ENCODE measurements around the gene OR11G2.
"Not testable (repeated sequence)": the region's sequence is repeated elsewhere in the genome, so short reads cannot be mapped to it uniquely, and the experiment has no call there.

OR11G2 gene, protein sequence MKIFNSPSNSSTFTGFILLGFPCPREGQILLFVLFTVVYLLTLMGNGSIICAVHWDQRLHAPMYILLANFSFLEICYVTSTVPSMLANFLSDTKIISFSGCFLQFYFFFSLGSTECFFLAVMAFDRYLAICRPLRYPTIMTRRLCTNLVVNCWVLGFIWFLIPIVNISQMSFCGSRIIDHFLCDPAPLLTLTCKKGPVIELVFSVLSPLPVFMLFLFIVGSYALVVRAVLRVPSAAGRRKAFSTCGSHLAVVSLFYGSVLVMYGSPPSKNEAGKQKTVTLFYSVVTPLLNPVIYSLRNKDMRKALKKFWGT

DNA sequence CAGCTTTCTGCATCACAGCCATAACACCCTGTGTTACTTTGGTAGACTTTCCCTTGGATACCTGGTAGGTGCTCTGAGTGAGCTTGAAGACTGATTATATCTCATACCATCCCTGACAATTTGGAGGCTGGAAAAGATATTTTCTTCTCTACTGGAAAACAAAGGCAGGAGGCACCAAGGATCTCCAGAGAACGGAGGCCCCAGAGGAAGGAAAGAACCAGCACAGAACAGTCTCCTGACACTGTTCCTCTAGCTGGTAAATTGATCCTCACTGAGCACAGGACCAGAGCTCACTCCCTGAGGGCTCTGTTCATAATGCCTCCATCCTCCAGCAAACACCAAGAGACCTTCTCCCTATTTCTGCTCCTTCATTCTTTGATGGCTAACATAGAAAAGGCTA, at the start of gene OR11G2:
TSS of gene OR11G2 (plus strand) at position 301 of the 400 bp plus-strand sequence. CDS start 6,542 bp downstream, outside the sequence.
- DNase-seq (ENCODE audit: low read depth in 2 of 2): no peak

DNA sequence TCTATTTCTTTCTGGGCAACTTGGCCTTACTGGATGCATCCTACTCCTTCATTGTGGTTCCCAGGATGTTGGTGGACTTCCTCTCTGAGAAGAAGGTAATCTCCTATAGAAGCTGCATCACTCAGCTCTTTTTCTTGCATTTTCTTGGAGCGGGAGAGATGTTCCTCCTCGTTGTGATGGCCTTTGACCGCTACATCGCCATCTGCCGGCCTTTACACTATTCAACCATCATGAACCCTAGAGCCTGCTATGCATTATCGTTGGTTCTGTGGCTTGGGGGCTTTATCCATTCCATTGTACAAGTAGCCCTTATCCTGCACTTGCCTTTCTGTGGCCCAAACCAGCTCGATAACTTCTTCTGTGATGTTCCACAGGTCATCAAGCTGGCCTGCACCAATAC, 46.8 kb upstream of the OR11G2 start:
- no peak for DNase-seq (ENCODE audit: low read depth in 2 of 2)

DNA sequence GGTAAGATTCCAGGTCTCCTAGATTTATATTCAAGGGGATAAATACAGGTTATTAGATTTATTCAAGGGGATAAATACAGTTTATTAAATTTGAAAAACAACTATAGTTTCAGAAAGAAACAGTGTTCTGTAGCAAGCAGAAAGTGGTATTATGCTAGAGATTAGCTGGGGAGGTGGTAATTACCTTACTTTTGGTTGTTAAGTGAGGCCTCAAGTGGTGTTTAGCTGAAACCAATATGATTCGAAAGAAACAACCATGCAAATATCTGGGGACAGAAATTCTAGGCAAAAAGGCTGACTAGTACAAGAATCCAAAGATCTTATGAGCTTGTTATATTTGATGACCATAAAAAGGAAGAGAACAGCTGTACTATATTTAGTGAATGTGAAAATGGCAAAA, 45.9 kb upstream of the OR11G2 start:
- no peak for DNase-seq (ENCODE audit: low read depth in 2 of 2)

DNA sequence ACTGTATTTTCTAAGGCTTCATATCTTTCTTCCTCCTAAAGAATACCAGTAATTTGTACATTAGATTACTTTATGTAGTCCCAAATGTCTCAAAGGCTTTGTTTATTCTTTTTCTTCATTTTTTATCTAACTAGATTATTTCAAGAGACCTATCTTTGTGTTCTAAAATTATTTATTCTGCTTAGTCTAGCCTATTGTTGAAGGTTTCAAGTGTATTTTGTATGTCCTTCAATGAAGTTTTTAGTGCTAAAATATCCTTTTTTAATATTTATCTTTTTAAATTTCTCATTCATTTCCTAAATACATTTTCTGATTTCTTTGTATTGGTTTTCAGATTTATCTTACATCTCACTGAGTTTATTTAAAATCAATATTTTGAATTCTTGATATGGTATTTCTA, 26.2 kb upstream of the OR11G2 start:
- no peak for DNase-seq (ENCODE audit: low read depth in 2 of 2)

DNA sequence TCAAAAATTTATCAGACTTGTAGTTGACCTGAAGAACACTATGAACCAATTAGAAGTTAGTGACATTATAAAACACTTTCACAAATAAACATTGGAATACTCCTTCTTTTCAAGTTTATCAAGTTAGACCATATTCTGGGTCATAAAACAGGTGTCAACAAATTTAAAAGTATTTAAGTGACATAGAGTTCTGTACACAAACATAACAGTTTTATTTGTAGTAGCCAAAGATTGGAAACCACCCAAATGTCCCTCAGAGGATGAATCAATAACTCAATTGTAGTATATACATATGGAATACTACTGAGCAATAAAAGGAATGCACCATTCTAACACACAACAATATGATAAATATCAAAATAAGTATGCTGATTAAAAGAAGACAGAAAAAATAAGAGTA, 23.6 kb upstream of the OR11G2 start:
- no peak for DNase-seq (ENCODE audit: low read depth in 2 of 2)

DNA sequence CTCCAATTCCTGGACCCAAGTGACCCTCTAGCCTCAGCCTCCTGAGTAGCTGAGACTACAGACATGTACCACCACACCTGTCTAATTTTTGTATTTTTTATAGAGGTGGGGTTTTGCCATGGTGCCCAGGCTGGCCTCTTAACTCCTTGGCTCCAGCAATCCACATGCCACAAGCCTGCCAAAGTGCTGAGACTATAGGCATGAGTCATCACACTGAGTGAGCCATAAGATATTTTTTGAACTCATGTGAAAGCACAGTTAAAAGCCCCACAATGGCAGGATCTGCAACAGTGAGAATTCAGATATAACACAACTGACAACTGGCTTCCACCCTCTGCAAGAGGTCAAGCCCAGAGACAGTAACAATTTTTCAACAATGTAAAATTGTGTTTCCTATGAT, 20.8 kb upstream of the OR11G2 start:
- not testable (repeated sequence) for DNase-seq (ENCODE audit: low read depth in 2 of 2)

DNA sequence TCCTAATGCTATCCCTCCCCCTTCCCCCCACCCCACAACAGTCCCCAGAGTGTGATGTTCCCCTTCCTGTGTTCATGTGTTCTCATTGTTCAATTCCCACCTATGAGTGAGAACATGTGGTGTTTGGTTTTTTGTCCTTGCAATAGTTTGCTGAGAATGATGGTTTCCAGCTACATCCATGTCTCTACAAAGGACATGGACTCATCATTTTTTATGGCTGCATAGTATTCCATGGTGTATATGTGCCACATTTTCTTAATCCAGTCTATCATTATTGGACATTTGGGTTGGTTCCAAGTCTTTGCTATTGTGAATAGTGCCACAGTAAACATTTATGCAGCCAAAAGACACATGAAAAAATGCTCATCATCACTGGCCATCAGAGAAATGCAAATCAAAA, 16.5 kb upstream of the OR11G2 start:
- not testable (repeated sequence) for DNase-seq (ENCODE audit: low read depth in 2 of 2)

DNA sequence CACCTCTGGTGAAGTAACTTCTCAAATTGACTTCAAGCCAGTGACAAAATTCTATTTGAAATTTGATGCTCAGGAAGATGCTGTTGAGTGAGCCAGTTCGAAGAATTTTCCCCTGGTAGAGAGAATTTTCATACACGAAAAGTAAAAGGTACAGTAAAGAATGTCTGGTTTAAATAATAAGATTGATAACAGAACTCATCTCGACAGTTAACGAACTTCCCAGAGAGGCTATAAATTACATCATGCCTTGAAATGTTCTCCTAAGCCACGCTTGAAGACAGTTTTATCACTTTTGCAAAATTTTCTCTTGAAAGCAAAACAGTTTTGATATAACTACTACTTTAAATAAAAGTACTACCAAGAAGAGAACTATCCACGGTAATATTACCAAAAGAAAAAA, 14.4 kb upstream of the OR11G2 start:
- DNase-seq (ENCODE audit: low read depth in 2 of 2): no peak

DNA sequence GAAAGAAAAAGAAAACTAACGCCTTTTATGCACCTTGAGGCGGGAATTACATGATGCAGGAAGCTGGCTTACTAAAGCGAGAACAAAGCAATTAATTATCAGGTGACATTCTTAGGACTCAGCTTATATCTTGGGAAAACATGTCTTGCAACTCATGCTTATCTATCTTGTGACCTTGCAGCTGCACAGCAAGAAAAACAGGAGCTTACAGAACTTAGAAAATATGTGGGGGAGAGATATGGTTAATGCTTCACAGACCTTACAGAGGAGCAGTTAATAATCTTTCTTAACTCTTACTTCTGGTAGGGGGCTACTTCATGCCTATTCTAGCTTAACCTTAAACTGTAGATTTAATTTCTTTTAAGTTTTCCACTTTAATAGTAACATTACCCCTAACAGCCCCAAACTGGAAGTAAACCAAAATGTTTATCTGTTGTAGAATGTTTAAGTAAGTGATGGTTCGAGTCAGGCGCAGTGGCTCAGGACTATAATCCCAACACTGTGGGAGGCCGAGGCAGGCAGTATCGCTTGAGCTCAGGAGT, 13.2 kb upstream of the OR11G2 start:
- DNase-seq (ENCODE audit: low read depth in 2 of 2): no peak

DNA sequence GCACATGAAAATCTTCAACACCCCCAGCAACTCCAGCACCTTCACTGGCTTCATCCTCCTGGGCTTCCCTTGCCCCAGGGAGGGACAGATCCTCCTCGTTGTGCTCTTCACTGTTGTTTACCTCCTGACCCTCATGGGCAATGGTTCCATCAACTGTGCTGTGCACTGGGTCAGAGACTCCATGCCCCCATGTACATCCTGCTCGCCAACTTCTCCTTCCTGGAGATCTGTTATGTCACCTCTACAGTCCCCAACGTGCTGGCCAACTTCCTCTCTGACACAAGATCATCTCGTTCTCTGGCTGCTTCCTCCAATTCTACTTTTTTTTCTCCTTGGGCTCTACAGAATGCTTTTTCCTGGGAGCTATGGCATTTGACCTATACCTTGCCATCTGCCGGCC, 11.5 kb upstream of the OR11G2 start:
- no peak for DNase-seq (ENCODE audit: low read depth in 2 of 2)

DNA sequence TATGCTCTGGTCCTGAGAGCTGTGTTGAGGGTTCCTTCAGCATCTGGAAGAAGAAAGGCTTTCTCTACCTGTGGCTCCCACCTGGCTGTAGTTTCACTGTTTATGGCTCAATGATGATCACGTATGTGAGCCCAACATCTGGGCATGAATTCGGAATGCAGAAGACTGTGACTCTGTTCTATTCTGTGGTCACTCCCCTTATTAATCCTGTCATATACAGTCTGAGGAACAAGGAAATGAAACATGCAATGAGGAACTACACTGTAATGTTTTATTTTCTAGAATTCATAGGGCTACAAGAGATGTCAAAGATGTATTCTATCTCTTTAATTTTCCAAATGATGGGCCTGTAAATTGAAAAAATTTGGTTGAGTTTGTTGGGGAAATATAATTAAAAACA, 10.8 kb upstream of the OR11G2 start:
- DNase-seq (ENCODE audit: low read depth in 2 of 2): no peak

DNA sequence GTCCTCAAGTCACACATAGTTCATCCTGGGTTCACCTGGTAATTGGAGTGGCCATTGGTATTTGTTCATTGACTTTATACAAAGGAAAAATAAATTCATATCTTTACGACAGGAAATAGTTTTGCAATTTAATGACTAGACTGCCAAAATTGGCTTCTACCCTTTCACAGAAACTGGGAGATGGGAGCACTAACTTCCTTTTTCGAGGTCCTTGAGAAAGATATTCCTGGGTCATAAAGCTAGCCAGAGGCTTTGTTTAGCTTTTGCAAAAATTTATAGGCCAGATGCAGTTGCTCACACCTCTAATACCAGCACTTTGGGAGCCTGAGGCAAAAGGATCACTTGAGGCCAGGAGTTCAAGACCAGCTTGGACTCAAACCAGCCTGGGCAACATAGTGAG, 10.2 kb upstream of the OR11G2 start:
- DNase-seq (ENCODE audit: low read depth in 2 of 2): no peak

DNA sequence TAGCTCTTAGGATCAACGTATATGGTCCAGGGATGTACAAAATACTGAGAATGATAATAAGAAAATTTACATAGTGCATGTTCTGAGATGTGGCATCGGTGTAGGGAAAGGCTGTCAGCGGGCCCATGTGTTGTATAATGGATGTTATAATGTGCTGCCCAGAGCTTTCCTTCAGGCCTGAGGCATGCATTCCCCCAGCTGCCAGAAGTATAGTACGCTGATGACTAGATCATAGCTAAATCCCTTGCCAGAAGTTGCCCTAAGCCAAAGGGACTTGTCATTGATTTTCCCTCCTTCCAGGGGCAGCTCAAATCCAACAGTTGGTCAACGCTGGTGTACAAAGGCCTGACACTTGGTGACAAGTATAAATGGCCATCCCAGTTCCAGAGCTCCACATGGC, 6.5 kb upstream of the OR11G2 start:
- DNase-seq (ENCODE audit: low read depth in 2 of 2): no peak

DNA sequence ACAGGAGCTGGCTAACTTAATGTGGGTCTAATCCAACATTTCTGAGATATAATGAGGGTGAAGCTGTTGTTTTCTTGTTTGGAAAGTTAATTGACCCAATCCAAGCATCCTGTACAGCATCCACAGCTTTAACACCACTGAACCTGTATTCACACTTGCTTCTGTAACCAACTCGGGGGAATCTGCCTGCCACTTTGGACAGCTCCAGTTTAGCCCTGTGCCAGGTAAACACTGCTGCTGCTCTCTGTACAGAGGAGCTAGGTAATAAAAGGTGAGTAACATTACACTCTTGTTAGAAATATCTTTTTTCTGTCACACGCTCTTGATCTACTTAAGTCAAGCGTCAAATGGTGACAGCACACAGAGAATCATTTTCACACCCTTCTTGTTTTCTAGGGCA, 700 bp downstream of the OR11G2 start:
- no peak for DNase-seq (ENCODE audit: low read depth in 2 of 2)

DNA sequence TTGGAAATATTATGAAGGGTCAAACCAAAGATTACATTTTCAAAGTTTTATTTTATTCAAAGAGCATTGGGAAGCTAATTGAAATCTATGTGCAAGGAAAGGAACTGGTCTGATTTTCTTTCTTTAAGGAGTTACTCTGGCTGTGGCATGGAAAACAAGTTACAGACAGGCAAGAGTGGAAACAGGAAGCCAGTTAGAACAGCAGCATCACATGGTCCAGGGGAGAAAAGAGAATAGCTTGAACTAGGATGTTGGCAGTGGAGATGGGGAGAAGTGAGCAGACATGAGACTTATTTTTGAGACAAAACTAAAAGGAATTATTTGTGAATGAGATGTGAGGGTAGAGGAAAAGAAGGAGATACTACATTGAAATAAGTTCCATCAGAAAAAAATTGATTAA, 3.4 kb downstream of the OR11G2 start:
- no peak for DNase-seq (ENCODE audit: low read depth in 2 of 2)

DNA sequence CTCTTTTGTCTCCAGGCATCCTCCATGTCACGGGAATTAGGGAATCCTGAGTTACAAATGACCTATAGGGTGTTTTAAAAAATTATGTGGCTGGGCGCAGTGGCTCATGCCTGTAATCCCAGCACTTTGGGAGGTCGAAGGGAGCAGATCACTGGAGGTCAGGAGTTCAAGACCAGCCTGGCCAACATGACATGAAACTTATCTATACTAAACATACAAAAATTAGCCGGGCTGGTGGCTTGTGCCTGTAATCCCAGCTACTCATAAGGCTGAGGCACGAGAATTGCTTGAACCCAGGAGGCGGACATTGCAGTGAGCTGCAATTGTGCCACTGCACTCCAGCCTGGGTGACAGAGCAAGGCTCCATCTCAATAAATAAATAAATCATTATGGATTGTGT, 4.5 kb downstream of the OR11G2 start:
- DNase-seq (ENCODE audit: low read depth in 2 of 2): not testable (repeated sequence)

DNA sequence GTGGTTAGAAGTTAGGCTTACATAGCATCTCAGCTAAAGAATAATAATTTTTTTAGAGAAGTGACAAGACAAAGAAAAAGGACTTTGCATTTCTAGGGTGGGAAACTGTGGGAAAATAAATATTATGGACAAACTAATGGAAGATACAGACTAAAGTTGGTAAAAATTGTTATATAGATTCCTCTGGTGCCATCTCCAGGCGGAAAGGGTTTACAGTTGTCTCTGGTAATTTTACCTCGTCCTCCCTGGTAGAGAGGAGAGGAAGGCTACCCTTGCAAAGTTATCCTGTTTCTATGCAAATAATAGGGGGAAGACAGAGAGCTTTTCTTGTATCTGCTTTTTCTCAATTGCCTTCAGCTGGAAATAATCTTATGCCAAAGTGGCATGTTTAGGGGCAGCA, 5.2 kb downstream of the OR11G2 start:
- DNase-seq (ENCODE audit: low read depth in 2 of 2): no peak

DNA sequence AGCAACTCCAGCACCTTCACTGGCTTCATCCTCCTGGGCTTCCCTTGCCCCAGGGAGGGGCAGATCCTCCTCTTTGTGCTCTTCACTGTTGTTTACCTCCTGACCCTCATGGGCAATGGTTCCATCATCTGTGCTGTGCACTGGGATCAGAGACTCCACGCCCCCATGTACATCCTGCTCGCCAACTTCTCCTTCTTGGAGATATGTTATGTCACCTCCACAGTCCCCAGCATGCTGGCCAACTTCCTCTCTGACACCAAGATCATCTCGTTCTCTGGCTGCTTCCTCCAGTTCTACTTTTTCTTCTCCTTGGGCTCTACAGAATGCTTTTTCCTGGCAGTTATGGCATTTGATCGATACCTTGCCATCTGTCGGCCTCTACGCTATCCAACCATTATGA, 6.8 kb downstream of the OR11G2 start:
- no peak for DNase-seq (ENCODE audit: low read depth in 2 of 2)

DNA sequence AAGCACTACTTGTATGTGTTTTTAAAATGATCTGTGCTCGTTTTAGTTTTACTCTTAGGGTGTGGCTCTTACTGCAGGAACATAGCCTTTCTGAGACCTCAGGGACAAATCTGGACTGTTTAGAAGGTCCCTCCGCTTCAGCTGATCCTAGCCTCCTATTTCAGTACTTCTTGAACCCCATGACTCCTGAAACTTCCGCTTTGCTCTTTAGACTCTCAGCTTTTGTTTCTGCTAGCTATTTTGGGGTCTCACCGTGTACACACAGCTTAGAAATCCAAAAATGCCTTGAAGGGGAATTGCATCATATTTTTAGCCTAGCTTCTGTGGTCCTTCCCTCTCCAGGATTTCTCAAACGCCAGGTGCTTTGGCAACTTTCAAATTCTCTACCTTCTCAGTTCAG, 8.3 kb downstream of the OR11G2 start:
- DNase-seq (ENCODE audit: low read depth in 2 of 2): no peak

DNA sequence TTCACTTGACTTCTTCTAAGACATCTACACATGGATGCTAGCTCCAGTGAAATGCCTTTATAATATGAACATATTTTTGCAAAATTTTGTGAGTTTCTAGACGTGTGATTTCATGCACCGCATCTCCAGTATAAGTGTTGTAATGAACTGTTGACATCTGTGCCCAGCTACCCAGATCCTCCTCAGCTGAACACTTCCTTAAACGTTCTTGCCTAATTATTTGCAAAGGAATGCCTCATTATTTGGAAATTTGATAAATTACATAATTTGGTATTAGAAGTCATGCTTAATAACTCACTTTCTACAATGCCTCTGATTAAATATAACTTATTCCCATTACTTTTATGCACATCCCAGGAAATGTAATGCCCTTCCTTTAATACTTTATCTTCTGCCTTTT, 14.0 kb downstream of the OR11G2 start:
- no peak for DNase-seq (ENCODE audit: low read depth in 2 of 2)

DNA sequence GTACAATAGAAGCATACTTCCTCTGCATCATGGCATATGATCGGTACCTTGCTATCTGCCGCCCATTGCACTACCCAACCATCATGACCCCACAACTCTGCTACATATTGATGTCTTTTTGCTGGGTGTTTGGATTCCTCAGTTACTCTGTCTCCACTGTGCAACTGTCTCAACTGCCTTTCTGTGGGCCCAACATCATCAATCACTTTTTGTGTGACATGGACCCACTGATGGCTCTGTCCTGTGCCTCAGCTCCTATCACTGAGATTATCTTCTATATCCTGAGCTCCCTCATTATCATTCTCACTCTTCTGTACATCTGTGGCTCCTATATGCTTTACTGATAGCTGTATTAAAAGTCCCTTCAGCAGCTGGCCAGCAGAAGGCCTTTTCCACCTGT, 18.9 kb downstream of the OR11G2 start:
- no peak for DNase-seq (ENCODE audit: low read depth in 2 of 2)

DNA sequence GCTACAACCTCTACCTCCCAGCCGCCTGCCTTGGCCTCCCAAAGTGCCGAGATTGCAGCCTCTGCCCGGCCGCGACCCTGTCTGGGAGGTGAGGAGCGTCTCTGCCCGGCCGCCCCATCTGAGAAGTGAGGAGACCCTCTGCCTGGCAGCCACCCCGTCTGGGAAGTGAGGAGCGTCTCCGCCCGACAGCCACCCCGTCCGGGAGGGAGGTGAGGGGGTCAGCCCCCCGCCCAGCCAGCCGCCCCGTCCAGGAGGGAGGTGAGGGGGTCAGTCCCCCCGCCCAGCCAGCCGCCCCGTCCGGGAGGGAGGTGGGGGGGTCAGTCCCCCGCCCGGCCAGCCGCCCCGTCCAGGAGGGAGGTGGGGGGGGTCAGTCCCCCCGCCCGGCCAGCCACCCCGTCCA, 21.7 kb downstream of the OR11G2 start:
- DNase-seq (ENCODE audit: low read depth in 2 of 2): not testable (repeated sequence)

DNA sequence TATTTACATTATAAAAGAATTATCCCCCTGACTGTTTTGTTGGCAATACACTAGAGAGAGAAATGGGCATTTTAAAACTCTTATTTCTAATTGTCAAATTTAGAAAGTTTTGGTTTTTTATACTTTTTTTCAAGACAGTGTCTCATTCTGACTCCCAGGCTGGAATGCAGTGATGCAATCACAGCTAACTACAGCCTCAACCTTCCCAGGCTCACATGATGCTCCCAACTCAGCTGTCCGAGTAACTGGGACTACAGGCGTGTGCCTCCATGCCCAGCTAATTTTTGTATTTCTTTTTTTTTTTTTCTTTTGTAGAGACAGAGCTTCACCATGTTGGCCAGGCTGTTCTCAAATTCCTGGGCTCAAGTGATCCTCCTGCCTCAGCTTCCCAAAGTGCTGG, 24.5 kb downstream of the OR11G2 start:
- DNase-seq (ENCODE audit: low read depth in 2 of 2): no peak

DNA sequence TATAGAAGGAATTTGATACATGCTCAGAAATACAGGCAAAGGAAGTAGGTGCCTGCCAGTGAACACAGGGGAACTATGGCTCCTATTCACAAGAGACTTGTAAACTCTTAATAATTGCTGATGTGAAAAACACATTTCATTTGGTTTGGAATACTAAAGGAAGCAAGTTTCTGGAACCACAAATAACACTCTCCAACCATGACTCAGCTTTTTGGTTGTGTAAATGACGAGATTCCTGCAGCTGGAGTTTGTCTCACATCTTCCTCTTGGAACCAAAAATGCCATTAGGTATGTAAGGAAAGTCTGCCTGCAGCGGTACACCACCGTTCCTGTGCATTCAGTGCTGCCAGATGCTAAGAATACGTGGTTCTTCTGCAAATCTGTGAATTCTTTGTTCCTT, 28.3 kb downstream of the OR11G2 start:
- DNase-seq (ENCODE audit: low read depth in 2 of 2): no peak

All from stimulated activated CD8-positive, alpha-beta memory T cell treated with anti-CD3 and anti-CD28 coated beads, Interleukin-2, amount 100 ng/mL, for 1 hour (primary cell).